Neural cell (in vitro differentiated cells): ENCODE measurements around the gene ATP1A2. TPM values are rescaled to one million over a fixed set of nuclear protein-coding genes. Genes with fewer than 3 reads are reported as not detected.

Source experiments
- H2AFZ ChIP-seq: fragments of 200-600, 300-800 bp; sonication (generic), shearing (Covaris generic); 2 replicates; pipeline ENCODE4 v1.6.0; 2014; ENCODE audit warnings: low read depth, mild to moderate bottlenecking, antibody characterized with exemption, low read length, moderate library complexity
- H3F3A ChIP-seq: fragments of 200-600 bp; shearing (Covaris generic); 2 replicates; pipeline ENCODE4 v1.6.1; 2016; ENCODE audit warnings: mild to moderate bottlenecking, moderate library complexity, mixed read lengths, antibody characterized with exemption, low read length; ENCODE audit not compliant: insufficient read depth, poor library complexity, severe bottlenecking
- H3K27ac ChIP-seq: fragments of 200-600, 300-800 bp; sonication (generic), shearing (Covaris generic); 2 replicates; pipeline ENCODE4 v1.5.1; 2014; ENCODE audit warnings: mild to moderate bottlenecking, low read length, moderate library complexity
- H3K27me3 ChIP-seq: fragments of 300-800, 200-600 bp; sonication (generic), shearing (Covaris generic); 2 replicates; pipeline ENCODE4 v1.6.0; 2014; ENCODE audit warnings: mild to moderate bottlenecking, low read depth, low read length, moderate library complexity; ENCODE audit not compliant: insufficient read depth
- H3K36me3 ChIP-seq: fragments of 300-800, 200-600 bp; sonication (generic), shearing (Covaris generic); 2 replicates; pipeline ENCODE4 v1.5.1; 2014; ENCODE audit warnings: mild to moderate bottlenecking, antibody characterized with exemption, low read length, moderate library complexity; ENCODE audit not compliant: insufficient read depth
- H3K4me2 ChIP-seq: fragments of 300-800, 200-600 bp; sonication (generic), shearing (Covaris generic); 2 replicates; pipeline ENCODE4 v1.6.0; 2014; ENCODE audit warnings: mild to moderate bottlenecking, low read length
- H3K4me3 ChIP-seq: fragments of 300-800, 200-600 bp; sonication (generic), shearing (Covaris generic); 2 replicates; pipeline ENCODE4 v1.5.1; 2014; ENCODE audit warnings: mild to moderate bottlenecking, low read length, moderate library complexity
- H3K79me2 ChIP-seq: fragments of 200-600 bp; shearing (Covaris generic); replicated peaks from 2 replicates; pipeline ENCODE4 v1.6.0; 2014; ENCODE audit warnings: mild to moderate bottlenecking, low read length, moderate library complexity; ENCODE audit not compliant: insufficient read depth
- H3K9ac ChIP-seq: fragments of 300-800, 200-600 bp; sonication (generic), shearing (Covaris generic); 2 replicates; pipeline ENCODE4 v1.6.1; 2016; ENCODE audit warnings: mild to moderate bottlenecking, low read length, mixed read lengths
- H3K9me2 ChIP-seq: fragments of 200-600 bp; shearing (Covaris generic); 2 replicates; pipeline ENCODE4 v1.6.1; 2016; ENCODE audit warnings: mild to moderate bottlenecking, low read length, mixed read lengths; ENCODE audit not compliant: insufficient read depth
- H3K9me3 ChIP-seq: fragments of 200-600, 300-800 bp; sonication (generic), shearing (Covaris generic); 2 replicates; pipeline ENCODE4 v1.6.1; 2016; ENCODE audit warnings: mild to moderate bottlenecking, mixed run types, low read length, moderate library complexity, mixed read lengths
- H4K20me1 ChIP-seq: fragments of 200-600 bp; shearing (Covaris generic); 2 replicates; pipeline ENCODE4 v1.6.1; 2016; ENCODE audit warnings: mild to moderate bottlenecking, mixed run types; ENCODE audit not compliant: insufficient read depth
- CTCF ChIP-seq: fragments of 450-650 bp; IDR thresholded peaks from 2 replicates; pipeline ENCODE4 v1.5.1; 2014; ENCODE audit warnings: antibody characterized with exemption, mild to moderate bottlenecking, moderate library complexity; ENCODE audit not compliant: poor library complexity, severe bottlenecking
- EP300 ChIP-seq: fragments of 450-650 bp; conservative IDR thresholded peaks from 2 replicates; pipeline ENCODE4 v1.6.1; 2014; ENCODE audit warnings: antibody characterized with exemption, mild to moderate bottlenecking, moderate library complexity; ENCODE audit not compliant: poor library complexity, severe bottlenecking
- EZH2 ChIP-seq: fragments of 200-600, 300-800 bp; shearing (Covaris generic), sonication (generic); IDR thresholded peaks from 2 replicates; pipeline ENCODE4 v1.6.1; 2014; ENCODE audit warnings: antibody characterized with exemption, low read length, borderline replicate concordance, mild to moderate bottlenecking; ENCODE audit not compliant: insufficient read depth, poor library complexity, severe bottlenecking
- MXI1 ChIP-seq: fragments of 450-650 bp; conservative IDR thresholded peaks from 2 replicates; pipeline ENCODE4 v1.6.1; 2014; ENCODE audit warnings: antibody characterized with exemption, mild to moderate bottlenecking; ENCODE audit not compliant: poor library complexity, severe bottlenecking
- POLR2AphosphoS5 ChIP-seq: IDR thresholded peaks from 2 replicates; pipeline ENCODE4 v1.6.1; 2012
- RAD21 ChIP-seq: fragments of 450-650 bp; conservative IDR thresholded peaks from 2 replicates; pipeline ENCODE4 v1.6.1; 2014; ENCODE audit warnings: antibody characterized with exemption, mild to moderate bottlenecking, moderate library complexity
- REST ChIP-seq: IDR thresholded peaks from 2 replicates; pipeline ENCODE4 v1.6.1; 2012; ENCODE audit warnings: borderline replicate concordance
- SMC3 ChIP-seq: fragments of 450-650 bp; conservative IDR thresholded peaks from 2 replicates; pipeline ENCODE4 v1.6.1; 2014; ENCODE audit warnings: antibody characterized with exemption, mild to moderate bottlenecking, moderate library complexity; ENCODE audit not compliant: poor library complexity
- TAF1 ChIP-seq: IDR thresholded peaks from 2 replicates; pipeline ENCODE4 v1.6.1; 2012; ENCODE audit warnings: low read depth
- polyA plus RNA-seq: library from polyadenylated mRNA; depleted of rRNA; stranded (reverse); fragments of >200 nt; gene quantifications from 2 replicates; pipeline ENCODE4 v1.2.3, GENCODE V29; 2014

Gene ATP1A2
- polyA plus RNA-seq, 1 donor from 2014 or later, result 0.12 TPM

DNA sequence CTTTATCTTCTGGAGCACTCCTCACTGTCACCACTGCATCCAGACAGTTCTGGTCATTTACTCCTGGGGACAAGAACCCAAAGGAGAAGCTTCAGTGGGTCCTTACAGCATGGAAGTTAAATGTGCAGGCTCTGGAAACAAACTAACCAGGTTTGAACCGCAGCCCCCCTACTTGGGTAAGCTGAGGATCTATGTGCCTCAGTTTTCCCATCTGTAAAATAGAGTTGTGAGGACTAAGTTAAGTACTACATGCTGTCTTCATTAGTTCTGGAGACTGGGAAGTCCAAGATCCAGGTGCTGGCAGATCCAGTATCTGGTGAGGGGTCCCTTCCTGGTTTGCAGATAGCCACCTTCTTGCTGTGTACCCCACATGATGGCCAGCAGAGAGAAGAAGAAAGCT lies 8.0 kb upstream of the ATP1A2 start:
- H3K4me2 ChIP-seq, result no peak overlapping the region
- no peak overlapping the region for H3K27ac ChIP-seq
- H3K9ac ChIP-seq, result no peak overlapping the region
- H3K9me3 ChIP-seq, result no peaks in the 10 kb centered on the region
- H3K27me3 ChIP-seq, result no peaks in the 10 kb centered on the region
- no peak for TF ChIP-seq SMC3
- TF ChIP-seq MXI1, result no peak
- no peak for TF ChIP-seq CTCF
- no peak for TF ChIP-seq EP300
- no peak for TF ChIP-seq REST
- TF ChIP-seq POLR2AphosphoS5, result no peak
- no peak for TF ChIP-seq RAD21
- TF ChIP-seq EZH2, result no peak
- no peak for TF ChIP-seq TAF1
- H4K20me1 ChIP-seq, result no peaks in the 10 kb centered on the region
- H2AFZ ChIP-seq, result no peak overlapping the region
- H3K4me3 ChIP-seq, result no peak overlapping the region
- no peaks in the 10 kb centered on the region for H3K9me2 ChIP-seq
- no peaks in the 10 kb centered on the region for H3K79me2 ChIP-seq
- H3K36me3 ChIP-seq, result no peaks in the 10 kb centered on the region
- H3F3A ChIP-seq, result no peaks in the 10 kb centered on the region

GRCh38 chr1:160108888-160109662 lies 6.5 kb upstream of the ATP1A2 start:
- no peaks in the 10 kb centered on the region for H4K20me1 ChIP-seq
- H3K9me3 ChIP-seq, result no peaks in the 10 kb centered on the region
- no peaks in the 10 kb centered on the region for H3K27me3 ChIP-seq
- H2AFZ ChIP-seq, result no peak overlapping the region
- H3K79me2 ChIP-seq, result no peaks in the 10 kb centered on the region
- no peak overlapping the region for H3K4me2 ChIP-seq
- no peak for TF ChIP-seq SMC3
- no peak for TF ChIP-seq REST
- no peak for TF ChIP-seq MXI1
- no peak for TF ChIP-seq RAD21
- TF ChIP-seq CTCF, result peak; percentile 27
- H3K27ac ChIP-seq, result no peak overlapping the region
- H3K9ac ChIP-seq, result no peak overlapping the region
- no peak overlapping the region for H3K4me3 ChIP-seq
- no peaks in the 10 kb centered on the region for H3F3A ChIP-seq
- H3K36me3 ChIP-seq, result no peaks in the 10 kb centered on the region
- no peaks in the 10 kb centered on the region for H3K9me2 ChIP-seq
